HG03460 (cell line): ENCODE measurements around the gene TSHZ1.

Experiments used
- ATAC-seq: cut with Tn5 transposase; IDR thresholded peaks from one replicate; pipeline ENCODE4 v1.9.1; 2021; ENCODE audit not compliant: unreplicated experiment

The TSHZ1 gene

DNA sequence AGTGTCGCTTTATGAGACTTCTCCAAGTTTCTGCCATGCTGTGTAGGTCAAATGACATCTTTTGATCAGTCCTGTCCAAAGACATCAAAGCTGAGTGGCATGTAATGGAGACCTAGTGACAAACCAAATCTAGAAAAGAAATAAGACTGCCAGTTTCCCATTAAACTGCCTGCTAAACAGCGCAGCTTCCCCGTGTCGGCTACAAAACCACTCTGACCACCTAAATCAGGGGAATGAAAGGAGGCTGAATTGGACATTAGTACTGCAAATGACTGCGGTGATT is 57.7 kb downstream of the TSHZ1 start:
- no peak for ATAC-seq

DNA sequence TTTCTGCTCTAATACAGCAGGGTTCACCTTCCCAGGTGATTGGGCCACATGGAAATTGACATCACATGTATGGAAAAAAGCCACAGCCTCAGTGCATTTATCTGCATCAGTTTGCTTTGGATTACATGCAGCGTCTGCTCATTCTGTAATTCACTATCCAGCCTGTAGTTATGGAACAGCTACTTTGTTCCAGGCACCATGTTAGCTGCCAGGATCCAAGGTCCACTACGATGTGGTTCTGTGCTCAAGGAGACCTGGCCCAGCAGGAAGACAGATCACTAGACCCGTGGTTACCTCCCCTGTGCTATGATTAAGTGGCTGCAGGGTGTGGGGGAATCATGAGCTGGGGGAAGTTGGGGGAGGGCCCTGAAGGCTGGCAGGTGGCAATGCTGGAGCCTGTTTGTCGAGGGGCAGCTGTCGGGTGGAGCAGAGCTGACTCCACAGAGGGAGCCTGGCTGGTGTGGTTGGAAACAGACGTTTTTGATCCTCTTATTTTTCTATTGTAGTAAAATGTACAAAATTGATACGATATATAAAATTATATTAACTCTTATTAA is 58.6 kb downstream of the TSHZ1 start:
- ATAC-seq, result no peak

- ATAC-seq, result no peak
Measured at GRCh38 chr18:75269696-75270095, 59.1 kb downstream of the TSHZ1 start.

DNA sequence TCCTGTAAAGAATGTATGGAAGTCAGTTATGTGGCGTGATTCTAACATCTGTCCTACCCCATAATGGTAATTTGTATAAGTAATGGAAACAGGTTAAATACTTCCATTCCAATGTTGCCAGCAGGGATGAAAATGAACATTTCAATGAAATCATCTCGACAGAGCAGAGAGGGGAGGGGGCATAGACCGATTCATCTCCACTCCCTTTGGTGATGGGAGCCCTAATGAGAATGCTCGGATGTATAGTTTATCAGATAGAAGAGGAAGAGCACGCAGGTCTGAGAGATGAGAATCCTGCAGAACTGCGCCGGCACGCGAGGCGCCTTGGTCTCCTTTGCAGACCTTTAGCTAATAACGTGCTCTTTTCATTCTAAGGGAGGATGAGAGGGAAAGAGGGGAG is 61.4 kb downstream of the TSHZ1 start:
- no peak for ATAC-seq

- no peak for ATAC-seq
Measured at GRCh38 chr18:75273817-75274216, 63.2 kb downstream of the TSHZ1 start.

GRCh38 chr18:75275226-75275625 is 64.6 kb downstream of the TSHZ1 start:
- ATAC-seq, result no peak

DNA sequence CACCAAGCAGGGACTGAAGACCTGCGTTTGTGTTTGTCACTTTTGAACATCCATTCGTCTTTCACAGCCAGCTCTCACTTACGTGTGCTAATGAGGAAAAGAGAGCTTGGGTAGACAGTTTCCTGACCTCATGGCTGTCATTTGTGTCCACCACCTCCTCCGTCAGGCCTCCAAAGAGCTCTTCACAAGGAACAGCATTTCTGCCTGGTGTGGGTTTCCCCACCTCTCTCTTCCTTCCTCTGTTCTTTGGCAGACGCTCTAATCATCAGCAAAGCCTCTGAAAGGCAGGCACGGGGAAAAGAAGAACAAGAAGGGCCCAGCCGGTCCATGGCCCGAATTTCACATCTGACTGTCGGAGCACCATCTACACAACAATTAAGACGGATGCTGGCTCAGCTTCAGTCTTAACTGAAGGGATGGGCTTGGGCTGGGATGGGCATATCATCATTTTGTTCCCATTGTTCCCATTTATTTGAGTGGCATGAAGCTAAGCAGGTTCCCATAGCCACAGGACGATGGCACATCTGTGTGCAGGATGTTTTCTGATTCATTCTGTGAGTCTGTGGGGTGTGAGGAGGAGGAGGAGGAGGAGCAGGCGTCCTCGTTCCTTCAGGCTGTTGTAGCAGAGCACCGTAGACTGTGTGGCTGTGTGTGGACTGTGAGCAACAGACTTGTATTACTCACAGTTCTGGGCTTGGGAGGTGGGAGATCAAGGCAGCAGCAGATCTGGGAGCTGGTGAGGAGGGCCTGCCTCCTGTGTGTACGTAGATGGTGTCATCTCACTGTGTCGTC is 66.4 kb downstream of the TSHZ1 start:
- ATAC-seq, result no peak

- ATAC-seq, result no peak
Measured at GRCh38 chr18:75277610-75277928, 67.0 kb downstream of the TSHZ1 start.

DNA sequence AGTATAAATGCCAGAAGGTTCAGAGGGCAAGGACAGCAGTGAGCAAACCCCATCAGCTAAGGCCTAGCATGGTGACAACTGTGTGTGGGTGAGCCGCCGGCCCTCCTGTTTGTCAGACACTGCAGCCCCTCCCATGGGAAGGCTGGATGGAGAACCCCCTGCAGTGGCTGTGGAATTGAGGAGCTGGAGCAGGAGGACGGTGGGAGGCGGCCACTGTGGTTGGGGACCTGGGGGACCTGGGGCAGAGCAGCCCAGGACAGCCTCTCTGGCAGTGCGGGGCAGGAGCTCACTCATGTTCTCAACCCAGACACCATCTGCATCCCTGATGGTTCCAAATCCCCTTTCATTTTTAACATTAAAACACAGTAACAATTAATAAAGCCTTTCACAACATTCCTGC is 68.8 kb downstream of the TSHZ1 start:
- ATAC-seq, result no peak

DNA sequence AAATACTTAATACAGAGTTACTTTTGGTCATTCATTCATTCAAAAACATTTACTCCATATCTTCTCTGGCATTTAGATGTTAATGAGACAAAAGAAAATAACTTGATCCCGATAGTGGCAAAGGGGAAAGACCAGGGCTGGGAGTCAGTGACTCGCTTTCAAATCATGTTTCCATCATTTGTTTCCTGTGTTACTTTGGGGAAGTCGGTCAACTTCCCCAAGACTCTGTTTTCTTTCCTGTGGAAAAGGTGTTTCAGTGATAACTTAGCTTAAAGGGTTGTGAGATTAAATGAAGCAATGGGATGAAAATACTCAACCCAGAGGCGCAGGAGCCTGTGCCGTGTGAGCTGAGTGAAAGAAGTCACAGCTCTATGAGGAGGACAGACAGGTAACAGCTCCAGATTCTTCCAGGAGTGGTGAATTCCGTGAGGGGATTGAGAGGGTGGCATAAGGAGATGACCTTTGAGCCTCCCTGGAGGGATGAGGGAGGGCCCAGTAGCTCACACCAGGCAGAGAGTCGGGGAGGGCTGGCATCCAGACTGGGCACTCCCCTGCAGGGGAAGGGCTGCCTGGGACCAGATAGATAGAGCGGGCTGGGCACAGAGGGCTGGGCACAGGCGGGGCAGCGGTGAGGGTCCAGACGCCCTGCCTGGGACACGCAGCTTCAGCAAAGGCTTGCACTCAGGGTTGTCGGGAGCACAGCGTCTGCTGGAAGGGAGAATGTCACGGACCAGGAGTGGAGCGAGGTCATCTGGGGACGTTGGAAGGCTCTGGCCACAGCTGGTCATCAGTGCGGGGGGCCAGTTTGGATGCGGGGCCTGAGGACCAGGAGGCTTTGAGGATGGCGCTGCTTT is 70.1 kb downstream of the TSHZ1 start:
- ATAC-seq, result no peak

- no peak for ATAC-seq
Measured at GRCh38 chr18:75282746-75283145, 72.1 kb downstream of the TSHZ1 start.

- no peak for ATAC-seq
Measured at GRCh38 chr18:75283731-75284130, 73.1 kb downstream of the TSHZ1 start.

DNA sequence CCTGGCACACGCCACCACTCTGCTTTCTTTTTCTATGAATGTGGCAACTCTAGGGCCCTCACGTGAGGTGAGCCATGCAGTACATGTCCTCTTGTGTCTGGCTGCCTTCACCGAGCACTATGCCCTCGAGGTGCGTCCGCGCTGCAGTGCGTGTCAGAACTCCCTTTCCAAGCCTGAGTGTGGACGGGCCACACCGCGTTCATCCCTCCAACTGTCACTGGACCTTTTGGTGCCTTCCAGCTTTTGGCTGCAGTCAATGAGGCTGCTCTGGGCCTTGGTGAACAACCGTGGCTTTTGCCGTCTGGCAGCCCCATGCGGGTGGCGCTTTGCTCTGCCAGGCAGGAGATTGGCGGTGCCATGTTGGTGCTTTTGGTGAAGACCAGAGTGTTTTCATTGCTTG is 74.0 kb downstream of the TSHZ1 start:
- ATAC-seq, result no peak

GRCh38 chr18:75285876-75286275 is 75.3 kb downstream of the TSHZ1 start:
- no peak for ATAC-seq

- no peak for ATAC-seq
Measured at GRCh38 chr18:75287006-75287405, 76.4 kb downstream of the TSHZ1 start.

- no peak for ATAC-seq
Measured at GRCh38 chr18:75287700-75288099, 77.1 kb downstream of the TSHZ1 start.

- ATAC-seq, result no peak
Measured at GRCh38 chr18:75289761-75290160, 79.2 kb downstream of the TSHZ1 start.

DNA sequence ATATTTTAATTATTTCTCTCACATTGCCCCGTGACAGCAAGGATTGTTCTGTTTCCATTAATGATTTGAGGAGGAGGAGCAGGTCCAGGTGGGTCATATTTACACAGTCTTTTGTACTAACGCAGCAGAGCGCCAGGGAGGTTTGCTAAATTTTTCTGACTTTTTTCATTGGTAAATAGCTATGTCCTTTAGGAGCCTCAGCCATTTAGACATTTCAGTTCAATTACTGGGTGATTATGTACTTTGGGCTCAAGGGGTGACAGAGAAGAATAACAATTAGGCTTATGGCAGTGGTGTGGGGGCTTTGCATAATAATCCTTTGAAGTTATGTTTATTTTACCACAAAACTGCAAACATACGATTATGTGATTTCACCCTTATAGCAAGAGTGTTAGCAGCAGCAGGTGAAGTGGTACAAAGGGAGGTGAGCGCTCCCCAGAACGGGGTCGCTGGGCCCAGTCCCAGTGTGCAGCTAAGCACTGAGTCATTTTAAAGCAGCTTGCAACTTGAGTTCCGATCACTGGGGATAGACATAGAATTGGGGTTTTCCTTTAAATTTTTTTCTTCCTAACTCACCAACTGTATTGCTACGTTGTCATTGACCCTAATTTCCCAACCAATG is 80.3 kb downstream of the TSHZ1 start:
- ATAC-seq, result no peak

DNA sequence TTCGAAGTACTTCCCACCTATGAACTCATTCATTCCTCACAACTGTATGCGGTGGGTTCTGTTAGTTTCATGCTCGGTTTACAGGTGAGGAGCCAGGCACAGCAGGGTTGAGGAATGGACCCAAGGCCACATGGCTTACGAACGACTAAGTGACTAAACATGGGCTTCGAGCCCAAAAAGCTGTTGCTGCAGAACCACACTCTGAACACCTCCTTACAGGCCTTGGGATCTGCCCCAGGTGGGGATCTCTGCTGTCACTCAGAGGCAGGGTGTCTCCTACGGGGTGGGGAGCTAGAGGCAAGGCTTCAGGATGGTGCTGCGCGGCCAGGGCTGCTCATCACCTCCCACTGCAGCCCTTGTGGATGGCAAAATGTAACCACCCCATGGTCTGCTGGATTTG is 80.9 kb downstream of the TSHZ1 start:
- no peak for ATAC-seq

- ATAC-seq, result no peak
Measured at GRCh38 chr18:75293591-75293990, 83.0 kb downstream of the TSHZ1 start.

- no peak for ATAC-seq
Measured at GRCh38 chr18:75297731-75298130, 87.1 kb downstream of the TSHZ1 start.
